Activated T-helper 1 cell treated with anti-CD3 and anti-CD28 coated beads, Interleukin-2, amount 50 U/mL, for 16 hours (primary cell): ENCODE data around the gene SHC4.
"Not testable (repeated sequence)": the region's sequence is repeated elsewhere in the genome, so short reads cannot be mapped to it uniquely, and the experiment has no call there.

Experiments used
- DNase-seq, 2 donors: peaks; one replicate each; pipeline ENCODE4 v3.0.0-alpha.2; 2020; ENCODE audit warnings: low read depth in 1 of 2, low spot score in 1 of 2

The SHC4 gene

DNA sequence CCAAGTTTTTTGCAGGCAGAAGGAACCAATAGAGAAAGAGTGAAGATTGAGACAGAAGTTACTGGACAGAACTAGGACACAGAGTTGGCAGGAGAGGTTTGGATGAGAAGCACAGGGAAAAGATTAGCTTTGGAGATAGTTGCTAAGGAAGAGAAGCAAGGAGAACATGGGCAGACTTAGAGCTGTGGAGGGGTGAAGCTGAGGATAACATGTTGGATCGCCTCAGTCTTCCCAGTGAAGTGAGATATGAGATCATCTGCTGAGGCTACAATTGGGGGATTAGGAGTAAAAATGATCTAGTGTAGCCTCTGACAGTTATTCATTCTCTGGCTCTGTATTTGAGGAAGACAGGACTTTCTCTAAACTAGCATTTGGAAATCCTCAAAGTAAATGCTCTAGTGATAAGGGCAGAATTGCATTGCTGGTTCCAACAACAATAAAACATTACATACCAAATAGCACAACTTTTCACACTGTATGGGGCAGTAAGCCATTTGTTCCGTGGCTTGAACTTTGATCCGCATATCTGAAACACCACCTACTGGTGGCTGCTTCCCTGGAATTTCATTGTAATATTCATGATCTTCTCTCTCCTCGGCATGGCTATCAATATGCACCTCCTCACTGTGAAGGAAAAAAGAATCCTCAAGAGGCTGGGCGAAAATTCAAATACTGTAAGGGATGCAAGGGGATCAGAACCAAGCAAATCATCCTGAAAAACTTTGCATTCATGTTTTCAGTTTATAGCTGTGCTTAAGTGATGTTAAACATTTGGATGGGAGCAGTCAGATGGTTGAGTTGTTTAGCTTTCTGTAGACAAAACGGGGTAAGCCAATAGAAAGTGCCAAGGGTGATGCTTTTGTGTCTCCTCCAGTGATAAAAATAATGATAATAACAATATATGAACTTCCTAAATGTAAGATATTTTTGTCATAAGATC, 107.9 kb downstream of the SHC4 start:
- no peak for DNase-seq

- not testable (repeated sequence) for DNase-seq
These were observed 109.3 kb downstream of the SHC4 start for GRCh38 chr15:48854434-48854833.

DNA sequence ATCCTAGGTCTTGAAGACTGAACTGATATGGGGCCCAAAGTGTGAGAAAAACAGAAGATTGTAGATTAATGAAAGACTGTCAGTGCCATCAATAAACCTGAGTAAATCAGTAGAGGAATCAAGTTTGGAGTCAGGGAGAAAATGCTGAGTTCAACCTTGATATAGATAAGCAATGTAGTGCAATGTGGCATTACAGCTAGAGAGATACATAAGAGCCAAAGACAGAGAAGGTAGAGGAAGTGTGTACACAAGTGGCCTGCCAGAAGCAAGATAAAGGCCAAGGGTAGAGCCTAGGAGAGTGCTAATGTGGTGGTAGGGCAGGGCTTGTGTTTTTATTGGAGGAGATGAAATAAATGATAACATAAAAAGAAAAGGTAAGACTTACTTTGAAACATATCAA, 111.8 kb downstream of the SHC4 start:
- DNase-seq: no peak

- DNase-seq: no peak
These were observed 113.1 kb downstream of the SHC4 start for GRCh38 chr15:48850648-48851047.

- DNase-seq: no peak
These were observed 118.6 kb downstream of the SHC4 start for GRCh38 chr15:48845123-48845522.

GRCh38 chr15:48842501-48842900, 121.2 kb downstream of the SHC4 start:
- DNase-seq: no peak

DNA sequence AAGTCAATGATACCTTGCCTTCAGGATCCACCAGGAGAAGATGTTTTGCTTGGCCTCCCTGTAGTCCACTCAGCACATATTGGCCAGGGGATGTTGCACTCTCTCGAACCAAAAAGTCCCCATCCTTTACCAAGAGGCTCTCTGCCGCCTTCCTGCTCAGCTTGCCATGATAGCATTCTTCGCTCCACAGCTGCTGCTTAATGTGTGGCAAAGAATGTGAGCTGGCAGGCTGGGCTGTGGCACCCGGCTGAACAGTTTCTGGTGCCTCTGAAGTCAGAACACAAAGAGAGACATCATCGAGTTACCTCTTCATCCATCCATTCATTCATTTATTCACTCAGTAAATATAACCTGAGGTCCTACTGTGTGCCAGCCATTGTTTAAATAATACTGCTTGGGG, 129.0 kb downstream of the SHC4 start:
- DNase-seq: no peak

GRCh38 chr15:48833526-48834239, 130.0 kb downstream of the SHC4 start:
- no peak for DNase-seq

GRCh38 chr15:48832648-48833047, 131.1 kb downstream of the SHC4 start:
- DNase-seq: no peak

DNA sequence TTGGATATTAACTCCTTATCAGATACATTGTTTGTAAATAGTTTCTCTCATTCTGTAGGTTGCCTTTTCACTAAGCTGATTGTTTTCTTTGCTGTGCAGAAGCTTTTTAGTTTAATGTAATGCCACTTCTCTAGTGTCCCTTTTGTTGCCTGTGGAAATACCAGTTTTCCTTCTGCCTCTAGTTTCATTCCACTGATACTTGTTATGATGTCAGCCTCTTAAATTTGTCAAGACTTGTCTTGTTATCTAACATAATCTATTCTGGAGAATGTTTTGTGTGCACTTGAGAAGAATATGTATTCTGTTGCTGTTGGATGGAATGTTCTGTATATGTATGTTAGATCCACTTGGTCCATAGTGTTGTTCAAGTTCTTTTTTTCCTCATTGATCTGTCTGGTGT, 134.8 kb downstream of the SHC4 start:
- DNase-seq: no peak

- no peak for DNase-seq
These were observed 135.2 kb downstream of the SHC4 start for GRCh38 chr15:48828471-48828870.

DNA sequence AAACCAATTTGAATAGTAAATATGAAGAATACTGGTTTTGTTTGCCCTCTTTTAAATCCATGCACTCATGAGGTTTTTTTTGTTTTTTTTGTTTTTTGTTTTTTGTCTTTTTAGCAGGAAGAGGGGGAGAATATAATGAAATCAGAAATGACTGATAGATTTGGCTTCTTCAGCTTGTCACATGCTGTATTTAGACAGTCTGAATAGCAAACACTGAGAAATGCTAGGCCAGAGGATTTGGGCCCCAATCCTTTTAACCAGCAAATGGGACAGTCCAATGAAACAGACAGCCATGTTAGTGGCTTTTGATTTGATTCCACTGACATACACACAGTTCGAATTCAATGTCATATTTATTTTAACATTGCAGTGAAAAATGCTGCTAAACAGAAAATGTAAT, 138.6 kb downstream of the SHC4 start:
- DNase-seq: no peak

- no peak for DNase-seq
These were observed 140.0 kb downstream of the SHC4 start for GRCh38 chr15:48823706-48824105.

- no peak for DNase-seq
These were observed 140.5 kb downstream of the SHC4 start for GRCh38 chr15:48823237-48823636.

- no peak for DNase-seq
These were observed 149.4 kb downstream of the SHC4 start for GRCh38 chr15:48814286-48814685.

GRCh38 chr15:48811325-48811958, 152.3 kb downstream of the SHC4 start:
- no peak for DNase-seq

DNA sequence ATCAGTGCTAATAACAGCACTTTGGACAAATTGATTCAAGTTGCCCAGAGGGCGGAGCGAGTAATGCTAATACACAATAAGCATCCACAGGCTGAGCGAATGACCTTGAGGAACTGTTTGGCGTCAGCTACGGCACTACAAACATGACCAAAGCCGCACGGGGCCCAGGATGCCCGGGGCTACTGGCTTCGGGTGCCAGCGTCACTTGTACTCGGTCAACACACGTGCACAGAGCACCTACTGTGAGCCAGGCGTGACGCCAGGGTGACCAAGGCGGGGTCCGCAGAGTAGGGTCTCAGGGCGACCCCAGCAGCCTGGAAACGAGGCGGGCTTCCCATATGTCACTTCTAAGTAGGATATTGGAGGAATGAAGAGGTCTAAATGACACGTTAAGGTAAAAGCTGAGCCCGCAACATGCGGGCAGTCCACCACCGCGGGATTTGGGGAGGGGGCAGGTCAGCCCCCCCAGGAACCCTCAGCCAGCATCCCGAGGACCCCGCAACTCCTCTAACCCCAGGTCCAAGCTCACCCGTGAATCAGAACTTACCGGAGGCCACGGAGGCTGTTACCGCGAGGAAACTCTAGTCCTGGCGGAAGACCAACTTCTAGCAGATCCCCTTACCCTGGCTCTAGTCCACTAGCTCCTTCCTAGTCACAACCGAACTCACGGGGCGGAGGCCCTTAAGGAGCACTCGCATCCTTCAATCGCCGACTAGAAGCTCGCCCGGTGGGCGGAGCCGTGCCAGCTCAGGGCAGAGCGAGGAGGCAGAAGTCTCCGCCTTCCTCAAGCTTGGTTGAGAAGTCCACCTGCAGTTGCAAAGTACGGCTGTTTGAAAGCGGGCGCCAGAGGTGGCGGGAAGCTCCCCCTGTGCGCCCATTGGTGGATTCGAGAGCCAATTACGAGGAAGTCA, 153.1 kb downstream of the SHC4 start, which contains the start of gene CEP152:
Gene CEP152, minus strand, starts transcription at position 656 of the 911 bp plus-strand sequence. CDS start 5,420 bp downstream, outside the sequence.
- peak; percentile 95 to 96 for DNase-seq

DNA sequence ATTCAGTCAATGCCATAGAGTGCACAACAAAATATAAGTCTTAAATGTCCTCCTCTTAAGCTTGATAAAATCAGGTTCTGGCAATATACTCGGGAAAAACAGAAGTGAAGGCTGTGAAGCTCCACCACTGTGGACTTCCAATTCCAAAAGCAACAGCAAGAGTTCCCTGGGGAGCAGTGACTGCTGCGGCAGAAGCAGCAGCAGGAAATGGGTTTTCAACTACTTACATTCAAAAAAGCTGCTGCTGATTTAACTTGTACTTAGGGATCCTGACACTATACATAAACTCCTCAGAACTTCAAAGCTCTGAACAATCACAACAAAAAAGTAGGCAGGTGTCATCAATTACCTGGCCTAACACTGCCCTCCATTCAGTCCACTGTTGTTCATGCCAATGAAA, 157.6 kb downstream of the SHC4 start:
- DNase-seq: no peak

DNA sequence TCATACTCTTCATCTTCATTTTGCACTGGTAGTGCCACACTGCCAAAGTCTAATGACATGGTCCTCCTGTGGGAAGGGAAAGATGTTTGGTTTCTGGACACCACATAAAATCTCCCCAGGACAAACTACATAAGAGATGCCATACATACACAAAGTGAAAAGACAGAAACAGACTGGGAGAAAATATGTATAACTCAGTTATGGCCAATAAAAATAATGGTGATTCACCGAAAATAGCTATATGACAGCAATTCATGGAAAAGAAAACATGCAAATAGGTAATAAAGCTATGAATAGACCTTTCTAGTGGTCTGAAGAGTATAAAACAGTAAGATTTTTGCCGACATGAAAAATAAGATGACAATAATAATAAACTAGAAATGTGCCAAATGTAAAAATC, 158.1 kb downstream of the SHC4 start:
- DNase-seq: no peak

GRCh38 chr15:48803877-48804276, 159.8 kb downstream of the SHC4 start:
- no peak for DNase-seq

GRCh38 chr15:48802867-48803266, 160.9 kb downstream of the SHC4 start:
- DNase-seq: no peak
